Hindlimb muscle (tissue), 1 donor: ENCODE results near the gene PPM1M. TPM values are rescaled to one million over a fixed set of nuclear protein-coding genes. Genes with fewer than 3 reads are reported as not detected.
"Not testable (repeated sequence)": the region's sequence is repeated elsewhere in the genome, so short reads cannot be mapped to it uniquely, and the experiment has no call there.

Source experiments
- DNase-seq: peaks from one replicate; pipeline ENCODE4 v3.0.0-alpha.2; 2013
- polyA plus RNA-seq: library from polyadenylated mRNA; unstranded; fragments of 120-200 nt; gene quantifications from one replicate; pipeline ENCODE4 v1.2.1, GENCODE V29; 2013; ENCODE audit not compliant: insufficient read length

Gene PPM1M
- polyA plus RNA-seq, 1 donor = 15.9 TPM

GRCh38 chr3:52247409-52248164, 2.0 kb downstream of the PPM1M start:
- no peak for DNase-seq

- no peak for DNase-seq
Measured at GRCh38 chr3:52248165-52248541, 2.6 kb downstream of the PPM1M start.

- no peak for DNase-seq
Measured at GRCh38 chr3:52248816-52249547, 3.4 kb downstream of the PPM1M start.

- DNase-seq = no peak
Measured at GRCh38 chr3:52249683-52250082, 4.1 kb downstream of the PPM1M start.

- no peak for DNase-seq
Measured at GRCh38 chr3:52250122-52250521, 4.6 kb downstream of the PPM1M start.

GRCh38 chr3:52253314-52254304, 8.1 kb downstream of the PPM1M start:
- no peak for DNase-seq

GRCh38 chr3:52254608-52255007, 9.0 kb downstream of the PPM1M start:
- no peak for DNase-seq

- no peak for DNase-seq
Measured at GRCh38 chr3:52256159-52256558, 10.6 kb downstream of the PPM1M start.

GRCh38 chr3:52256622-52257021, 11.1 kb downstream of the PPM1M start:
- DNase-seq = no peak

- no peak for DNase-seq
Measured at GRCh38 chr3:52257911-52258310, 12.4 kb downstream of the PPM1M start.

- DNase-seq = no peak
Measured at GRCh38 chr3:52259035-52259434, 13.5 kb downstream of the PPM1M start.

GRCh38 chr3:52259448-52259847, 13.9 kb downstream of the PPM1M start:
- no peak for DNase-seq

GRCh38 chr3:52262447-52262846, 16.9 kb downstream of the PPM1M start:
- DNase-seq = no peak

- DNase-seq = no peak
Measured at GRCh38 chr3:52265387-52265786, 19.8 kb downstream of the PPM1M start.

- DNase-seq = no peak
Measured at GRCh38 chr3:52268036-52268435, 22.5 kb downstream of the PPM1M start.

- DNase-seq = no peak
Measured at GRCh38 chr3:52269776-52270175, 24.2 kb downstream of the PPM1M start.

GRCh38 chr3:52270252-52270754, 24.7 kb downstream of the PPM1M start:
- DNase-seq = no peak

GRCh38 chr3:52272172-52272571, 26.6 kb downstream of the PPM1M start:
- DNase-seq = not testable (repeated sequence)

GRCh38 chr3:52272831-52273230, 27.3 kb downstream of the PPM1M start:
- DNase-seq = no peak

- DNase-seq = not testable (repeated sequence)
Measured at GRCh38 chr3:52274781-52275180, 29.2 kb downstream of the PPM1M start.

- DNase-seq = peak; percentile 60
Measured at GRCh38 chr3:52277071-52277964, 31.8 kb downstream of the PPM1M start.
